Sigmoid colon (tissue), 7 donors: ENCODE data around the gene ASS1. TPM values are rescaled to one million over a fixed set of nuclear protein-coding genes. Genes with fewer than 3 reads are reported as not detected.

Experiments
- DNase-seq: peaks from one replicate; pipeline ENCODE4 v3.0.0-alpha.2; 2019
- H3K27ac ChIP-seq, 4 donors: fragments of 200-600 bp; sonication (generic); one replicate each; pipeline ENCODE4 v1.5.1; 2016 to 2019; ENCODE audit warnings: mild to moderate bottlenecking in 1 of 4
- H3K27me3 ChIP-seq, 3 donors: fragments of 200-600 bp; sonication (generic); one replicate each; pipeline ENCODE4 v1.5.1; 2019; ENCODE audit warnings: mild to moderate bottlenecking in 1 of 3
- H3K36me3 ChIP-seq, 4 donors: fragments of 200-600 bp; sonication (generic); one replicate each; pipeline ENCODE4 v1.5.1; 2016 to 2019
- H3K4me1 ChIP-seq, 4 donors: fragments of 200-600 bp; sonication (generic); one replicate each; pipeline ENCODE4 v1.5.1; 2017 to 2019
- H3K4me3 ChIP-seq, 4 donors: fragments of 200-600 bp; sonication (generic); one replicate each; pipeline ENCODE4 v1.5.1; 2017 to 2019; ENCODE audit warnings: mild to moderate bottlenecking in 2 of 4, moderate library complexity in 1 of 4
- H3K9me3 ChIP-seq, 4 donors: fragments of 200-600 bp in 3 of 4; sonication (generic) in 3 of 4; one replicate each; pipeline versions ENCODE4 v1.5.1 to v1.6.1; 2013 to 2019
- CTCF ChIP-seq, 4 experiments: fragments of 450-650 bp in 3 of 4; fragments of 200-600 bp in 1 of 4; IDR thresholded peaks; one replicate each; pipeline ENCODE4 v1.5.1; 2016 to 2019; ENCODE audit warnings: antibody characterized with exemption in 4 of 4, mild to moderate bottlenecking in 3 of 4, moderate library complexity in 2 of 4
- EP300 ChIP-seq, 4 donors: sonication (generic); formaldehyde crosslinking; IDR thresholded peaks; one replicate each; pipeline ENCODE4 v1.6.1; 2017; ENCODE audit warnings: antibody characterized with exemption in 4 of 4
- POLR2A ChIP-seq, 2 donors: fragments of 450-650 bp; IDR thresholded peaks; one replicate each; pipeline ENCODE4 v1.6.1; 2016; ENCODE audit warnings: antibody characterized with exemption in 2 of 2, mild to moderate bottlenecking in 2 of 2, moderate library complexity in 2 of 2
- POLR2AphosphoS5 ChIP-seq, 4 donors: sonication (generic); formaldehyde crosslinking; IDR thresholded peaks; one replicate each; pipeline ENCODE4 v1.6.1; 2017; ENCODE audit warnings: antibody characterized with exemption in 4 of 4
- WGBS, 2 donors: extraction: QIAGEN DNeasy Blood & Tissue Kit; methylation state at CpG; one replicate each; pipeline ENCODE4 v1.1.7; 2013; 5-methylcytosine and 5-hydroxymethylcytosine counted together
- intact Hi-C: fragments of 100-400 bp; cut with DNase I; formaldehyde crosslinking; loops from one replicate; pipeline ENCODE4 v1.15.1; 2023
- polyA plus RNA-seq, 3 donors: library from polyadenylated mRNA; stranded (reverse); fragments of 200-250 nt; gene quantifications; one replicate each; pipeline ENCODE4 v1.2.3, GENCODE V29; 2013
- total RNA-seq, 4 donors: library from RNA; depleted of rRNA; stranded (reverse); fragments of >200 nt; gene quantifications; one replicate each; pipeline ENCODE4 v1.1.0, GENCODE V29; 2016
- donor health status: healthy with polysubstance abuse.
- donor health status: Bipolar disorder and iron deficiency.
- donor health status: healthy.

The ASS1 gene
- total and polyA plus RNA-seq, 7 donors, result 65.8 to 1,420 (median 84.2) TPM

GRCh38 chr9:130429831-130430230 lies 14.9 kb upstream of the ASS1 start:
- TF ChIP-seq POLR2A (IDR thresholded peaks at IDR 0.05) (no peak), POLR2AphosphoS5 (IDR thresholded peaks at IDR 0.05) (no peak), CTCF (IDR thresholded peaks at IDR 0.05) (no peak), EP300 (IDR thresholded peaks at IDR 0.05) (no peak)
- Histone ChIP-seq H3K4me3 (no peak overlapping the region), H3K4me1 (peaks cover 0 to 13% (median 11%) of the 10 kb centered on the region in 4 donors), H3K27me3 (peaks cover 0 to 6% (median 0%) of the 10 kb centered on the region in 3 donors), H3K36me3 (peaks cover 0 to 61% (median 24%) of the 10 kb centered on the region in 4 donors), H3K27ac (no peak overlapping the region), H3K9me3 (no peaks in the 10 kb centered on the region)
- intact Hi-C loops, result no loop called here
- DNase-seq, result no peak
- WGBS, 2 donors, result 86 to 89% methylated on average over 6 of the region's 6 CpGs

- Histone ChIP-seq H3K4me3 (no peak overlapping the region), H3K9me3 (no peaks in the 10 kb centered on the region), H3K36me3 (peaks cover 0 to 57% (median 24%) of the 10 kb centered on the region in 4 donors), H3K4me1 (peaks cover 0 to 13% (median 11%) of the 10 kb centered on the region in 4 donors), H3K27me3 (peaks cover 0 to 6% (median 0%) of the 10 kb centered on the region in 3 donors), H3K27ac (no peak overlapping the region)
- intact Hi-C loops, result no loop called here
- 90 to 96% methylated on average over 18 of the region's 18 CpGs for WGBS, 2 donors
- TF ChIP-seq POLR2A (IDR thresholded peaks at IDR 0.05) (no peak), CTCF (IDR thresholded peaks at IDR 0.05) (no peak), POLR2AphosphoS5 (IDR thresholded peaks at IDR 0.05) (no peak), EP300 (IDR thresholded peaks at IDR 0.05) (no peak)
- no peak for DNase-seq
These were observed 14.5 kb upstream of the ASS1 start for GRCh38 chr9:130430232-130430631.

- intact Hi-C loops, result no loop called here
- H3K36me3 ChIP-seq, result peaks cover 0 to 52% (median 22%) of the 10 kb centered on the region in 4 donors
- H3K27me3 ChIP-seq, result peaks cover 0 to 6% (median 0%) of the 10 kb centered on the region in 3 donors
- H3K4me1 ChIP-seq, result peaks cover 0 to 13% (median 11%) of the 10 kb centered on the region in 4 donors
- WGBS, 2 donors, result 95 to 96% methylated on average over 22 of the region's 22 CpGs
- no peak overlapping the region for H3K27ac ChIP-seq
- no peak overlapping the region for H3K4me3 ChIP-seq
- TF ChIP-seq EP300 (IDR thresholded peaks at IDR 0.05) (no peak), CTCF (IDR thresholded peaks at IDR 0.05) (no peak), POLR2A (IDR thresholded peaks at IDR 0.05) (no peak), POLR2AphosphoS5 (IDR thresholded peaks at IDR 0.05) (no peak)
- DNase-seq, result no peak
- H3K9me3 ChIP-seq, result no peaks in the 10 kb centered on the region
These were observed 13.8 kb upstream of the ASS1 start for GRCh38 chr9:130430734-130431535.

GRCh38 chr9:130431536-130432303 lies 13.0 kb upstream of the ASS1 start:
- Histone ChIP-seq H3K36me3 (peaks cover 0 to 45% (median 20%) of the 10 kb centered on the region in 4 donors), H3K4me1 (peaks cover 0 to 13% (median 11%) of the 10 kb centered on the region in 4 donors), H3K27ac (no peak overlapping the region), H3K9me3 (no peaks in the 10 kb centered on the region), H3K27me3 (peaks cover 0 to 6% (median 0%) of the 10 kb centered on the region in 3 donors), H3K4me3 (no peak overlapping the region)
- WGBS, 2 donors, result 84 to 86% methylated on average over 17 of the region's 17 CpGs
- no peak for TF ChIP-seq POLR2A (IDR thresholded peaks at IDR 0.05)
- TF ChIP-seq CTCF (IDR thresholded peaks at IDR 0.05), result no peak
- no peak for TF ChIP-seq POLR2AphosphoS5 (IDR thresholded peaks at IDR 0.05)
- TF ChIP-seq EP300 (IDR thresholded peaks at IDR 0.05), result no peak
- no peak for DNase-seq
- intact Hi-C loops, result no loop called here
